K562 (cell line): ENCODE measurements around the gene IRX2. TPM values are rescaled to one million over a fixed set of nuclear protein-coding genes. Genes with fewer than 3 reads are reported as not detected.

Experiments
- ATAC-seq: fragments of 200-7000 bp; cut with Tn5 transposase; 3 replicates; pipeline ENCODE4 v1.9.1; 2020; ENCODE audit warnings: moderate library complexity
- BruUV-seq: library from RNA; stranded (reverse); fragments of 400-500 nt; replicated peaks from 2 replicates; lab custom pipeline; 2021; lab: Mats Ljungman, UMichigan
- CTCF ChIA-PET: fragments of 300-600 bp; formaldehyde crosslinking; extraction: SDS; loops from one replicate; lab custom pipeline; 2021; ENCODE audit warnings: low intra/inter-chr PET ratio; lab: Yijun Ruan, JAX
- POLR2A ChIA-PET: fragments of 300-600, 350-650 bp; sonication (Branson Sonifier 250); formaldehyde crosslinking; extraction: SDS; loops from one replicate; lab custom pipeline; 2021; ENCODE audit warnings: antibody characterized with exemption, inconsistent platforms; lab: Yijun Ruan, JAX
- DNase-seq, 4 experiments: peaks; one replicate each; pipeline versions ENCODE4 v3.0.0 to v3.0.0-alpha.2; 2011 to 2018; ENCODE audit warnings: low spot score in 3 of 4, mixed read lengths in 3 of 4; ENCODE audit errors: extremely low read depth in 1 of 4
- FAIRE-seq: peaks from 2 replicates; lab custom pipeline; 2011; peaks lifted over from hg19 to GRCh38; lab: Jason Lieb, UNC
- H2AFZ ChIP-seq: 2 replicates; pipeline ENCODE4 v1.6.0; 2011; ENCODE audit warnings: low read depth, low read length, control low read depth, inconsistent platforms
- H3K27ac ChIP-seq: fragments of 200-600 bp; 3 replicates; pipeline ENCODE4 v1.8.0; 2011; ENCODE audit warnings: low read depth, mild to moderate bottlenecking, control low read depth, inconsistent platforms, low read length, moderate library complexity, mixed read lengths; ENCODE audit errors: extremely low read depth
- H3K27me3 ChIP-seq, 2 experiments: fragments of 300-600 bp in 1 of 2; 2 replicates in 1 of 2; 3 replicates in 1 of 2; pipeline versions ENCODE4 v1.6.0 to v1.8.0; 2011; ENCODE audit warnings: inconsistent platforms in 2 of 2, low read length in 2 of 2, mild to moderate bottlenecking in 1 of 2, mixed read lengths in 1 of 2, moderate library complexity in 1 of 2; ENCODE audit not compliant: control insufficient read depth in 2 of 2, insufficient read depth in 2 of 2
- H3K36me3 ChIP-seq: fragments of 300-600 bp; 3 replicates; pipeline ENCODE4 v1.8.0; 2011; ENCODE audit warnings: mild to moderate bottlenecking, low read length, inconsistent platforms; ENCODE audit not compliant: control insufficient read depth, insufficient read depth
- H3K4me1 ChIP-seq, 2 experiments: fragments of 200-600 bp in 1 of 2; replicated peaks in 1 of 2; 2 replicates in 1 of 2; 3 replicates in 1 of 2; pipeline versions ENCODE4 v1.5.1 to v1.8.0; 2011; ENCODE audit warnings: inconsistent platforms in 2 of 2, low read length in 2 of 2, mild to moderate bottlenecking in 1 of 2, mixed read lengths in 1 of 2, moderate library complexity in 1 of 2; ENCODE audit not compliant: control insufficient read depth in 2 of 2, insufficient read depth in 2 of 2
- H3K4me2 ChIP-seq: 2 replicates; pipeline ENCODE4 v1.6.1; 2011; ENCODE audit warnings: low read length, control low read depth, inconsistent platforms, mixed read lengths; ENCODE audit not compliant: insufficient read depth
- H3K4me3 ChIP-seq: fragments of 200-600 bp; sonication (generic), shearing (Covaris generic); 2 replicates; pipeline ENCODE4 v1.5.1; 2016; ENCODE audit warnings: control low read depth, inconsistent platforms
- H3K79me2 ChIP-seq: fragments of 200-600 bp; 3 replicates; pipeline ENCODE4 v1.8.0; 2011; ENCODE audit warnings: low read length, inconsistent platforms; ENCODE audit not compliant: control insufficient read depth, insufficient read depth
- H3K9ac ChIP-seq, 2 experiments: 2 replicates each; pipeline versions ENCODE4 v1.6.0 to v1.6.1; 2011; ENCODE audit warnings: low read depth in 2 of 2, low read length in 2 of 2, control low read depth in 1 of 2, inconsistent platforms in 1 of 2, mild to moderate bottlenecking in 1 of 2, mixed read lengths in 1 of 2; ENCODE audit not compliant: insufficient read depth in 1 of 2
- H3K9me1 ChIP-seq: one replicate; pipeline ENCODE4 v1.6.0; 2011; ENCODE audit warnings: inconsistent platforms, mild to moderate bottlenecking, low read length, moderate library complexity; ENCODE audit not compliant: control insufficient read depth, insufficient read depth
- H3K9me3 ChIP-seq: replicated peaks from 2 replicates; pipeline ENCODE4 v1.5.1; 2011; ENCODE audit warnings: low read depth, low read length, inconsistent platforms; ENCODE audit not compliant: control insufficient read depth, insufficient read depth
- H4K20me1 ChIP-seq: replicated peaks from 2 replicates; pipeline ENCODE4 v1.6.1; 2011; ENCODE audit warnings: low read length, inconsistent platforms, mixed read lengths; ENCODE audit not compliant: control insufficient read depth, insufficient read depth
- ATF7 ChIP-seq: fragments of 450-650 bp; IDR thresholded peaks from 2 replicates; pipeline ENCODE4 v1.7.1; 2014; ENCODE audit warnings: mild to moderate bottlenecking, moderate library complexity
- FOXM1 ChIP-seq, 2 experiments: fragments of 450-650 bp in 1 of 2; sonication (generic) in 1 of 2; formaldehyde crosslinking in 1 of 2; IDR thresholded peaks; 2 replicates each; pipeline versions ENCODE4 v1.6.1 to v1.9.0; 2017 to 2022; ENCODE audit warnings: low read depth in 2 of 2, mild to moderate bottlenecking in 2 of 2, missing genetic modification reagents in 1 of 2, moderate library complexity in 1 of 2
- NBN ChIP-seq: fragments of 450-650 bp; IDR thresholded peaks from 2 replicates; pipeline ENCODE4 v1.6.1; 2016; ENCODE audit warnings: low read depth, mild to moderate bottlenecking
- U2AF1 ChIP-seq: fragments of 200-400 bp; formaldehyde crosslinking; optimal IDR thresholded peaks from 2 replicates; pipeline ENCODE3; 2017; ENCODE audit warnings: mild to moderate bottlenecking, low read depth, low read length, moderate library complexity
- ZBTB1 ChIP-seq: sonication (generic); formaldehyde crosslinking; IDR thresholded peaks from 2 replicates; pipeline ENCODE4 v1.8.1; 2023; ENCODE audit warnings: missing genetic modification reagents, low read depth, mild to moderate bottlenecking, borderline replicate concordance
- ZFX ChIP-seq: sonication (generic); formaldehyde crosslinking; IDR thresholded peaks from 2 replicates; pipeline ENCODE4 v1.8.0; 2022; ENCODE audit warnings: mild to moderate bottlenecking, missing genetic modification reagents, moderate library complexity
- WGBS: fragments of 100-300 bp; shearing (Covaris generic); methylation state at CpG from one replicate; pipeline ENCODE4 v1.1.6; 2016; ENCODE audit warnings: low coverage, mixed read lengths; ENCODE audit not compliant: insufficient coverage; ENCODE audit errors: missing lambda C conversion rate; 5-methylcytosine and 5-hydroxymethylcytosine counted together
- in situ Hi-C: fragments of 300-500 bp; cut with MboI; formaldehyde crosslinking; loops from 4 replicates; pipeline ENCODE4 v1.15.0; 2018; ENCODE audit warnings: inconsistent platforms, mixed read lengths
- intact Hi-C: fragments of 100-400 bp; cut with micrococcal nuclease; formaldehyde crosslinking; loops from 2 replicates; pipeline ENCODE4 v1.14.2; 2022
- polyA plus RNA-seq, 8 experiments: library from polyadenylated mRNA; depleted of rRNA in 4 of 8; stranded (reverse) in 5 of 8; unstranded in 3 of 8; fragments of >200 nt; fragmentation: Nextera tagmentation in 2 of 8; fragmentation: Illumina TruSeq in 1 of 8; extraction: Ambion mirVana in 2 of 8; extraction: Trizol in 1 of 8; gene quantifications; 2 replicates each; pipeline versions ENCODE4 v1.2.1 to v1.2.3, GENCODE V29; 2011 to 2014; ENCODE audit warnings: inconsistent platforms in 1 of 8, missing spikeins in 1 of 8
- total RNA-seq, 7 experiments: library from RNA; depleted of rRNA in 6 of 7; stranded (reverse); fragments of >200 nt in 6 of 7; fragmentation: Illumina TruSeq in 2 of 7; extraction: Trizol in 2 of 7; gene quantifications; 2 replicates each; pipeline versions ENCODE4 v1.2.1 to v1.2.3, GENCODE V29; 2011 to 2021; ENCODE audit warnings: low replicate concordance in 1 of 7
- TF ChIP-seq, protein P1 (sequence below), 2 experiments: fragments of 450-650 bp in 1 of 2; IDR thresholded peaks; 2 replicates each; pipeline ENCODE4 v1.6.1; 2011 to 2017; ENCODE audit warnings: low read depth in 2 of 2, antibody characterized with exemption in 1 of 2, borderline replicate concordance in 1 of 2, low read length in 1 of 2, mild to moderate bottlenecking in 1 of 2, mixed read lengths in 1 of 2; ENCODE audit not compliant: control insufficient read depth in 1 of 2

The IRX2 gene
- total and polyA plus RNA-seq, 9 of the 15 experiments (the other 6 are each of a cell fraction or from before 2014, with no cell fraction given), result 0.13 TPM; not detected in 8

DNA sequence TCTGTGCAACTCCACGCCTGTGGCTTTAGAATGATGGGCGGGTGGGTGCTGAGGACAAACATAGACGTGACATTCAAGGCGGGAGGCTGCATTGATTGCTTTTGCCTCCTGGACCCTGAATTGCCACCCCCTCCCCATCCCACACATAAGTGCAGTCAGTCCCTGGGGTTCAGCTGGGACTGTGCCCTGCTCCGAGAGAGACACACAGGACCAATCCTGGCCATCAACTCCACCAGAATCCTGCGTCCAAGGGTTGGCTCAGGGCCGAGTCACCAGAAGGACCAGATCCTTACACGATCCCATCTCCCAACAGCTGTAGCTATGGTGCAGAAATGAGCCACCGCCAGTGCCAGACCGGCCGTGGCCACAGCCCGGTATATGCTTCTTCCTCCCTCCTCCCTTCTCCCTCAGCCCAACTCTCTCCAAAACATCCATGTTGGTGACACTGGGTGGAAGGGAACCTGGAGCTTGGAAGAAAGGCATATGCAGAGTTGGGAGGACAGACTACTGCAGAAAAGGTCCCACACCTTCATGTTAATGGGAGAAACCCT is 27.4 kb downstream of the IRX2 start (continued):
- TF ChIP-seq, protein P1, sequence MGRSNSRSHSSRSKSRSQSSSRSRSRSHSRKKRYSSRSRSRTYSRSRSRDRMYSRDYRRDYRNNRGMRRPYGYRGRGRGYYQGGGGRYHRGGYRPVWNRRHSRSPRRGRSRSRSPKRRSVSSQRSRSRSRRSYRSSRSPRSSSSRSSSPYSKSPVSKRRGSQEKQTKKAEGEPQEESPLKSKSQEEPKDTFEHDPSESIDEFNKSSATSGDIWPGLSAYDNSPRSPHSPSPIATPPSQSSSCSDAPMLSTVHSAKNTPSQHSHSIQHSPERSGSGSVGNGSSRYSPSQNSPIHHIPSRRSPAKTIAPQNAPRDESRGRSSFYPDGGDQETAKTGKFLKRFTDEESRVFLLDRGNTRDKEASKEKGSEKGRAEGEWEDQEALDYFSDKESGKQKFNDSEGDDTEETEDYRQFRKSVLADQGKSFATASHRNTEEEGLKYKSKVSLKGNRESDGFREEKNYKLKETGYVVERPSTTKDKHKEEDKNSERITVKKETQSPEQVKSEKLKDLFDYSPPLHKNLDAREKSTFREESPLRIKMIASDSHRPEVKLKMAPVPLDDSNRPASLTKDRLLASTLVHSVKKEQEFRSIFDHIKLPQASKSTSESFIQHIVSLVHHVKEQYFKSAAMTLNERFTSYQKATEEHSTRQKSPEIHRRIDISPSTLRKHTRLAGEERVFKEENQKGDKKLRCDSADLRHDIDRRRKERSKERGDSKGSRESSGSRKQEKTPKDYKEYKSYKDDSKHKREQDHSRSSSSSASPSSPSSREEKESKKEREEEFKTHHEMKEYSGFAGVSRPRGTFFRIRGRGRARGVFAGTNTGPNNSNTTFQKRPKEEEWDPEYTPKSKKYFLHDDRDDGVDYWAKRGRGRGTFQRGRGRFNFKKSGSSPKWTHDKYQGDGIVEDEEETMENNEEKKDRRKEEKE (IDR thresholded peaks at IDR 0.05; ENCODE audit: borderline replicate concordance in 1 of 2, control insufficient read depth in 1 of 2, low read depth in 2 of 2, low read length in 1 of 2), result no peak
- TF ChIP-seq U2AF1 (no peak), NBN (no peak), ZBTB1 (CRISPR knock-in tag) (no peak)
- TF ChIP-seq, all 486 proteins: peak for 0

DNA sequence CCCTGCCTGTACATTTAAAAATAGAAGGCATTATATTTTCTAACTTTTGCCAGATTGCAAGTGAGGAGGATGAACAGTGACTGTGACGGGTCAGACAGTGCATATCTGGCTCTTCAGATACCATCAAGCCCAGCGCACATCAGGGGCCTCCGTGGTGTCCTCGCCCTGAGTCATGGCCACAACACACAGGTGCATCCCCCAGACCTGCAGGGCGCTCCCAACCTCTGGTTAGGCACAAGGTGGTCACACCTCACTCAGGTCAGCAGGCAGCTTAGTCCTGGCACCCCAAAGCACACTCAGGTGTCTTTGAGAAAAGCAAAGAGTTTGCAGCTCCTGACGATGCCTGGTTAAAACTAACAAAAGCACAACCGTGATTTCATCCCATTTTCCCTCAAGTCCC is 28.6 kb downstream of the IRX2 start:
- no peaks in the 10 kb centered on the region for H3K9me1 ChIP-seq
- in situ Hi-C loops (no loop called here), intact Hi-C loops (no loop called here)
- no peak overlapping the region for H3K27ac ChIP-seq
- no TSS peak for BruUV-seq
- no peak overlapping the region for H3K4me3 ChIP-seq
- DNase-seq (no peak), FAIRE-seq (no peak), ATAC-seq (no peak)
- H2AFZ ChIP-seq, result no peak overlapping the region
- ChIA-PET POLR2A (no interaction called here), CTCF (no interaction called here)
- WGBS, result 0% methylated on average over 7 of the region's 7 CpGs
- H3K4me2 ChIP-seq, result no peak overlapping the region
- peaks cover 3% of the 10 kb centered on the region; the same call in 1 of the 2 replicates for H4K20me1 ChIP-seq
- peaks cover 3 to 34% of the 10 kb centered on the region in 2 experiments for H3K27me3 ChIP-seq
- H3K79me2 ChIP-seq, result no peaks in the 10 kb centered on the region
- no peaks in the 10 kb centered on the region for H3K9me3 ChIP-seq
- H3K9ac ChIP-seq, result no peak overlapping the region
- no peaks in the 10 kb centered on the region for H3K36me3 ChIP-seq
- H3K4me1 ChIP-seq, result no peaks in the 10 kb centered on the region
- no peak for TF ChIP-seq ATF7
- TF ChIP-seq ZFX (CRISPR knock-in tag), result no peak
- TF ChIP-seq FOXM1 (IDR thresholded peaks at IDR 0.05; ENCODE audit: low read depth), result no peak
- TF ChIP-seq FOXM1 (CRISPR knock-in tag; IDR thresholded peaks at IDR 0.05; ENCODE audit: low read depth), result no peak
